HEK293 (cell line): ENCODE results near the gene NAXE.

ENCODE experiments used
- CTCF ChIP-seq: fragments of 450-650 bp; formaldehyde crosslinking; IDR thresholded peaks from 2 replicates; pipeline ENCODE4 v1.5.1; 2016; ENCODE audit warnings: missing biosample characterization, missing genetic modification characterization
- GLI4 ChIP-seq: fragments of 450-650 bp; formaldehyde crosslinking; IDR thresholded peaks from 2 replicates; pipeline ENCODE4 v1.5.1; 2016; ENCODE audit warnings: missing biosample characterization, missing genetic modification characterization
- PATZ1 ChIP-seq: fragments of 450-650 bp; formaldehyde crosslinking; IDR thresholded peaks from 2 replicates; pipeline ENCODE4 v1.5.1; 2016; ENCODE audit warnings: missing biosample characterization, missing genetic modification characterization
- YY1 ChIP-seq: fragments of 450-650 bp; formaldehyde crosslinking; IDR thresholded peaks from 2 replicates; pipeline ENCODE4 v1.5.1; 2018; ENCODE audit warnings: missing biosample characterization, missing genetic modification characterization
- ZNF121 ChIP-seq: fragments of 450-650 bp; formaldehyde crosslinking; IDR thresholded peaks from 2 replicates; pipeline ENCODE4 v1.5.1; 2016; ENCODE audit warnings: missing biosample characterization, missing genetic modification characterization
- ZNF211 ChIP-seq: fragments of 450-650 bp; formaldehyde crosslinking; IDR thresholded peaks from 2 replicates; pipeline ENCODE4 v1.5.1; 2016; ENCODE audit warnings: low read depth, missing biosample characterization, missing genetic modification characterization
- ZNF302 ChIP-seq: fragments of 450-650 bp; formaldehyde crosslinking; IDR thresholded peaks from 2 replicates; pipeline ENCODE4 v1.5.1; 2016; ENCODE audit warnings: missing biosample characterization, missing genetic modification characterization, low read depth
- ZNF654 ChIP-seq: fragments of 450-650 bp; formaldehyde crosslinking; IDR thresholded peaks from 2 replicates; pipeline ENCODE4 v1.5.1; 2016; ENCODE audit warnings: low read depth, missing biosample characterization, missing genetic modification characterization
- ZNF776 ChIP-seq: fragments of 450-650 bp; formaldehyde crosslinking; IDR thresholded peaks from 2 replicates; pipeline ENCODE4 v1.5.0; 2017; ENCODE audit warnings: missing biosample characterization, missing genetic modification characterization, borderline replicate concordance

DNA sequence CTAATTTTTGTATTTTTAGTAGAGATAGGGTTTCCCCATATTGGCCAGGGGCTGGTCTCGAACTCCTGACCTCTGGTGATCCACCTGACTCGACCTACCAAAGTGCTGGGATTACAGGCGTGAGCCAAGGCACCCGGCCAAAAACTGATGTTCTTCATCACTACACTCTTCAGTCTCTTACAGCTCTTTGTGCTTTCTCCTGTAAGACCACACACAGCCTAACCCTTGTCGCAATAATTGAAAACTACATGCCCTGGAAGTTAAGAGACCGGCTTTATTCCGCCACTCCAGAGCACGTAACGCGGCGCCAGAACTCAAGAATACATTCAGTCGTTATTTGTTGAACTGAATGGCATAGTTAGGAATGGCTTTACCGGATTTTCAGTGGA is 9.2 kb downstream of the NAXE start:
- TF ChIP-seq ZNF776 (no peak), ZNF121 (tag by site-specific recombination) (no peak), GLI4 (tag by site-specific recombination) (no peak), CTCF (tag by site-specific recombination) (no peak), YY1 (tag by site-specific recombination) (no peak), PATZ1 (tag by site-specific recombination) (no peak), ZNF302 (tag by site-specific recombination) (no peak), ZNF211 (tag by site-specific recombination) (no peak), ZNF654 (no peak)
